WTC11 (cell line): Measurements from ENCODE around the gene SUZ12.
"Not testable (repeated sequence)": the region's sequence is repeated elsewhere in the genome, so short reads cannot be mapped to it uniquely, and the experiment has no call there.

Experiments used
- ARID4B ChIP-seq: sonication (generic); formaldehyde crosslinking; IDR thresholded peaks from 2 replicates; pipeline ENCODE4 v1.8.0; 2023; ENCODE audit warnings: missing genetic modification reagents, mild to moderate bottlenecking, borderline replicate concordance
- ATF2 ChIP-seq: sonication (generic); formaldehyde crosslinking; IDR thresholded peaks from 2 replicates; pipeline ENCODE4 v1.8.1; 2022; ENCODE audit warnings: low read depth, missing genetic modification reagents, borderline replicate concordance
- CTCF ChIP-seq: fragments of 200-600 bp; IDR thresholded peaks from 2 replicates; pipeline ENCODE4 v1.8.0; 2022; ENCODE audit warnings: antibody characterized with exemption
- E2F1 ChIP-seq: sonication (generic); formaldehyde crosslinking; IDR thresholded peaks from 2 replicates; pipeline ENCODE4 v1.8.0; 2022; ENCODE audit warnings: mild to moderate bottlenecking, missing genetic modification reagents
- GRHL2 ChIP-seq: fragments of 250-450 bp; sonication (Bioruptor Pico); IDR thresholded peaks from 2 replicates; pipeline ENCODE4 v1.8.0; 2022; ENCODE audit warnings: mild to moderate bottlenecking, moderate library complexity; ENCODE audit not compliant: insufficient replicate concordance, severe bottlenecking
- HMGXB4 ChIP-seq: sonication (generic); formaldehyde crosslinking; IDR thresholded peaks from 2 replicates; pipeline ENCODE4 v1.8.1; 2023; ENCODE audit warnings: mild to moderate bottlenecking, moderate library complexity, missing genetic modification reagents
- MAX ChIP-seq: sonication (generic); formaldehyde crosslinking; IDR thresholded peaks from 2 replicates; pipeline ENCODE4 v1.8.0; 2022; ENCODE audit warnings: mild to moderate bottlenecking, missing genetic modification reagents
- MYBL2 ChIP-seq: sonication (generic); formaldehyde crosslinking; IDR thresholded peaks from 2 replicates; pipeline ENCODE4 v1.8.1; 2023; ENCODE audit warnings: mild to moderate bottlenecking, moderate library complexity, missing genetic modification reagents
- TEAD4 ChIP-seq: sonication (generic); formaldehyde crosslinking; IDR thresholded peaks from 2 replicates; pipeline ENCODE4 v1.8.0; 2022; ENCODE audit warnings: mild to moderate bottlenecking, missing genetic modification reagents

- not testable (repeated sequence) for TF ChIP-seq MAX; MYBL2; CTCF; TEAD4; ATF2 (CRISPR knock-in tag); E2F1 (CRISPR knock-in tag); ARID4B (CRISPR knock-in tag); HMGXB4; GRHL2 (CRISPR knock-in tag)
Observed at GRCh38 chr17:32040246-32040645, 103.4 kb downstream of the SUZ12 start.
